OCI-LY1 (cell line): ENCODE data around the gene NOXO1.

Experiments used
- EZH2 ChIP-seq: fragments of 200-600 bp; sonication (generic), shearing (Covaris generic); IDR thresholded peaks from 2 replicates; pipeline ENCODE4 v1.8.0; 2017; ENCODE audit warnings: borderline replicate concordance, mixed run types, mild to moderate bottlenecking, antibody characterized with exemption, low read length, moderate library complexity, mixed read lengths
- TF ChIP-seq, protein P1 (sequence below): fragments of 200-600 bp; sonication (generic), shearing (Covaris generic); IDR thresholded peaks from 2 replicates; pipeline ENCODE4 v1.5.1; 2017; ENCODE audit warnings: mild to moderate bottlenecking, antibody characterized with exemption, low read length, moderate library complexity, mixed read lengths

- TF ChIP-seq, protein P1, sequence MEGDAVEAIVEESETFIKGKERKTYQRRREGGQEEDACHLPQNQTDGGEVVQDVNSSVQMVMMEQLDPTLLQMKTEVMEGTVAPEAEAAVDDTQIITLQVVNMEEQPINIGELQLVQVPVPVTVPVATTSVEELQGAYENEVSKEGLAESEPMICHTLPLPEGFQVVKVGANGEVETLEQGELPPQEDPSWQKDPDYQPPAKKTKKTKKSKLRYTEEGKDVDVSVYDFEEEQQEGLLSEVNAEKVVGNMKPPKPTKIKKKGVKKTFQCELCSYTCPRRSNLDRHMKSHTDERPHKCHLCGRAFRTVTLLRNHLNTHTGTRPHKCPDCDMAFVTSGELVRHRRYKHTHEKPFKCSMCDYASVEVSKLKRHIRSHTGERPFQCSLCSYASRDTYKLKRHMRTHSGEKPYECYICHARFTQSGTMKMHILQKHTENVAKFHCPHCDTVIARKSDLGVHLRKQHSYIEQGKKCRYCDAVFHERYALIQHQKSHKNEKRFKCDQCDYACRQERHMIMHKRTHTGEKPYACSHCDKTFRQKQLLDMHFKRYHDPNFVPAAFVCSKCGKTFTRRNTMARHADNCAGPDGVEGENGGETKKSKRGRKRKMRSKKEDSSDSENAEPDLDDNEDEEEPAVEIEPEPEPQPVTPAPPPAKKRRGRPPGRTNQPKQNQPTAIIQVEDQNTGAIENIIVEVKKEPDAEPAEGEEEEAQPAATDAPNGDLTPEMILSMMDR: no peak
- TF ChIP-seq EZH2: no peak
Observed at GRCh38 chr16:2001456-2002355, 20.4 kb upstream of the NOXO1 start.
